VCaP (cell line): ENCODE results near the gene PCDH15.
"Not testable (repeated sequence)": the region's sequence is repeated elsewhere in the genome, so short reads cannot be mapped to it uniquely, and the experiment has no call there.

ENCODE experiments used
- H3K27ac ChIP-seq: fragments of 450-650 bp; 2 replicates; pipeline ENCODE4 v1.5.1; 2017
- TF ChIP-seq, protein P1 (sequence below): fragments of 450-650 bp; conservative IDR thresholded peaks from 2 replicates; pipeline ENCODE4 v1.5.1; 2017; ENCODE audit warnings: mild to moderate bottlenecking, moderate library complexity

The PCDH15 gene

GRCh38 chr10:54559498-54559897, 241.5 kb downstream of the PCDH15 start:
- TF ChIP-seq, protein P1, sequence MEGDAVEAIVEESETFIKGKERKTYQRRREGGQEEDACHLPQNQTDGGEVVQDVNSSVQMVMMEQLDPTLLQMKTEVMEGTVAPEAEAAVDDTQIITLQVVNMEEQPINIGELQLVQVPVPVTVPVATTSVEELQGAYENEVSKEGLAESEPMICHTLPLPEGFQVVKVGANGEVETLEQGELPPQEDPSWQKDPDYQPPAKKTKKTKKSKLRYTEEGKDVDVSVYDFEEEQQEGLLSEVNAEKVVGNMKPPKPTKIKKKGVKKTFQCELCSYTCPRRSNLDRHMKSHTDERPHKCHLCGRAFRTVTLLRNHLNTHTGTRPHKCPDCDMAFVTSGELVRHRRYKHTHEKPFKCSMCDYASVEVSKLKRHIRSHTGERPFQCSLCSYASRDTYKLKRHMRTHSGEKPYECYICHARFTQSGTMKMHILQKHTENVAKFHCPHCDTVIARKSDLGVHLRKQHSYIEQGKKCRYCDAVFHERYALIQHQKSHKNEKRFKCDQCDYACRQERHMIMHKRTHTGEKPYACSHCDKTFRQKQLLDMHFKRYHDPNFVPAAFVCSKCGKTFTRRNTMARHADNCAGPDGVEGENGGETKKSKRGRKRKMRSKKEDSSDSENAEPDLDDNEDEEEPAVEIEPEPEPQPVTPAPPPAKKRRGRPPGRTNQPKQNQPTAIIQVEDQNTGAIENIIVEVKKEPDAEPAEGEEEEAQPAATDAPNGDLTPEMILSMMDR = no peak

GRCh38 chr10:54554028-54554427, 247.0 kb downstream of the PCDH15 start:
- no peak overlapping the region for H3K27ac ChIP-seq
- TF ChIP-seq, protein P1 = no peak

More at GRCh38 chr10:54559498-54559897, 241.5 kb downstream of the PCDH15 start:
- no peak overlapping the region for H3K27ac ChIP-seq

DNA sequence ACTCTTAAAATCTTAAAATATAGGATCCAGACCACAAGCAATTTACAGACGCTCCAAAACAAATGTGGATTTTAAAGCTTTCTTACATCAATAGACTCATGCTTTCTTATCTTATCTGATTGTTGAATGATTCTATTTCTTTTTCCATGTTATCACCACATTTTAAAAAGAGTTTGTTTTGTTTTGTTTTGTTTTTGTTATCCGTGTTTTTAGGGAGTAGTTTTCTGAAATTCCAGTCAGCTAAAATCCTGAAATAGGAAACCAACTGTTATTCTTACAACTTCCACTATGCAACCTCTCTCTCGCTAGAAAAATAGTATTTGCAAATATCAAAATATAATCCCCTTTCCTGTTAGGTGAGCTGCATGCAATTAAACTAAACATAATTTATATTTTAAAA, 251.0 kb downstream of the PCDH15 start:
- TF ChIP-seq, protein P1 = no peak
- no peak overlapping the region for H3K27ac ChIP-seq

DNA sequence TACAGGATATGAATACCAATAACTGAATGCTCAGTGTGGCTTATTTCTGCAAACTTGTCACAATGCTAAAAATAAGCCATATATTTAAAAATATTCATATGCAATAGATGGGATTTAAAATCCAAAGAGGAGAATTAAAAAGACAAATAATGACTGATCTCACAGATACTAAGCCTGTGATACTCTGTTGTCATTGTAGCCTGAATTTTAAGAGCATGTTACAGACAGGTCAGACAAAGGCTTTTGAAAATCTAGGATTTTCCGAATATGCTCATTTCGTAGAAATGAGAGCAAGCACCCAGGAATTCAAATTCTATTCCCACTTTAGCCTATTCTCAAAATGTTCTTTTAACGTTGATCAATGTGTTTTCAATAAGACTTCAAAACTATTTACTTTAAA, 269.7 kb downstream of the PCDH15 start:
- TF ChIP-seq, protein P1 = no peak
- no peak overlapping the region for H3K27ac ChIP-seq

GRCh38 chr10:54530299-54530698, 270.7 kb downstream of the PCDH15 start:
- TF ChIP-seq, protein P1 = no peak
- H3K27ac ChIP-seq = no peak overlapping the region

DNA sequence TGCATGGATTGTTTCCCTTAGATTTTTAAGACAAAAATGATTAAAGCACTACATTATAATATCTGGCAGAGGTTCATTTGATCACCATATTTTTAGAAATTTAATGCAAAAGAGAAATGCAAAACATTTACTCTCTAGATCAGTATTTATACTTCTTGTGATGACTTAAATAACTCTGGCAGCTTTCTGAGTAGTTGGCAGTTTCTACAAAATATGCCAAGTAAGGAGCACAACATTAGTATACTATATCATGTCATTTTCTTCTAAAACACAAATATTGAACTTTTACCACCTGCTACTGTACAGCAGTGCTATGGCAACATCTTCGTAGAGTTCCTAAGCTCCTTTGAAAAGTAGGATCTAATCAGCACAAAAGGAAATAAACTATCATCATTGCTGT, 275.2 kb downstream of the PCDH15 start:
- TF ChIP-seq, protein P1 = no peak
- H3K27ac ChIP-seq = no peak overlapping the region

- not testable (repeated sequence) for H3K27ac ChIP-seq
Measured at GRCh38 chr10:54515244-54515643, 285.8 kb downstream of the PCDH15 start.

- no peak overlapping the region for H3K27ac ChIP-seq
- TF ChIP-seq, protein P1 = no peak
Measured at GRCh38 chr10:54503863-54504262, 297.2 kb downstream of the PCDH15 start.
